HepG2 (cell line): Measurements from ENCODE around the gene XXYLT1. TPM values are rescaled to one million over a fixed set of nuclear protein-coding genes. Genes with fewer than 3 reads are reported as not detected.

Source experiments
- ATAC-seq: fragments of 200-7000 bp; cut with Tn5 transposase; 3 replicates; pipeline ENCODE4 v1.9.1; 2020; ENCODE audit warnings: mild to moderate bottlenecking, moderate library complexity
- BruUV-seq: library from RNA; stranded (reverse); fragments of 400-500 nt; replicated peaks from 2 replicates; lab custom pipeline; 2021; lab: Mats Ljungman, UMichigan
- CTCF ChIA-PET: fragments of 300-600 bp; formaldehyde crosslinking; extraction: SDS; loops from one replicate; lab custom pipeline; 2021; ENCODE audit warnings: low total read pairs, inconsistent platforms, low intra/inter-chr PET ratio; lab: Yijun Ruan, JAX
- POLR2A ChIA-PET: fragments of 350-600 bp; sonication (Branson Sonifier 250); formaldehyde crosslinking; loops from one replicate; lab custom pipeline; 2020; ENCODE audit warnings: antibody characterized with exemption, inconsistent platforms; lab: Yijun Ruan, JAX
- DNase-seq: peaks from one replicate; pipeline ENCODE4 v3.0.0-alpha.2; 2015; ENCODE audit warnings: low spot score
- FAIRE-seq: peaks from 3 replicates; lab custom pipeline; 2011; peaks lifted over from hg19 to GRCh38; lab: Jason Lieb, UNC
- H2AFZ ChIP-seq: one replicate; pipeline ENCODE4 v1.6.1; 2011; ENCODE audit warnings: low read length, inconsistent platforms
- H3K27ac ChIP-seq: fragments of 300-600 bp; 3 replicates; pipeline ENCODE4 v1.8.0; 2011; ENCODE audit warnings: mixed run types, mild to moderate bottlenecking, mixed read lengths, low read length, inconsistent platforms; ENCODE audit not compliant: insufficient read depth; ENCODE audit errors: extremely low read length
- H3K27me3 ChIP-seq, 2 experiments: fragments of 200-600 bp in 1 of 2; 2 replicates in 1 of 2; 3 replicates in 1 of 2; pipeline versions ENCODE4 v1.6.0 to v1.8.0; 2011; ENCODE audit warnings: low read length in 2 of 2, mild to moderate bottlenecking in 2 of 2, moderate library complexity in 2 of 2, inconsistent platforms in 1 of 2; ENCODE audit not compliant: insufficient read depth in 2 of 2, control insufficient read depth in 1 of 2
- H3K36me3 ChIP-seq, 2 experiments: fragments of 200-600 bp in 1 of 2; replicated peaks in 1 of 2; 2 replicates in 1 of 2; 3 replicates in 1 of 2; pipeline versions ENCODE4 v1.5.1 to v1.8.0; 2011; ENCODE audit warnings: low read length in 2 of 2, inconsistent platforms in 1 of 2; ENCODE audit not compliant: insufficient read depth in 2 of 2, control insufficient read depth in 1 of 2
- H3K4me1 ChIP-seq: 2 replicates; pipeline ENCODE4 v1.5.1; 2012; ENCODE audit warnings: low read length, inconsistent platforms; ENCODE audit not compliant: insufficient read depth
- H3K4me2 ChIP-seq: 2 replicates; pipeline ENCODE4 v1.6.0; 2011; ENCODE audit warnings: low read depth, low read length, inconsistent platforms
- H3K4me3 ChIP-seq, 3 experiments: fragments of 200-600 bp in 1 of 3; sonication (generic), shearing (Covaris generic) in 1 of 3; replicated peaks in 1 of 3; 2 replicates each; pipeline ENCODE4 v1.5.1; 2011 to 2016; ENCODE audit warnings: low read length in 3 of 3, inconsistent platforms in 2 of 3, low read depth in 2 of 3, mild to moderate bottlenecking in 2 of 3, control low read depth in 1 of 3, mixed read lengths in 1 of 3; ENCODE audit not compliant: insufficient read depth in 1 of 3
- H3K79me2 ChIP-seq: one replicate; pipeline ENCODE4 v1.6.1; 2011; ENCODE audit warnings: low read length, inconsistent platforms; ENCODE audit not compliant: insufficient read depth
- H3K9ac ChIP-seq: 2 replicates; pipeline ENCODE4 v1.6.0; 2011; ENCODE audit warnings: mild to moderate bottlenecking, low read depth, low read length, inconsistent platforms; ENCODE audit not compliant: insufficient read depth
- H3K9me3 ChIP-seq: 2 replicates; pipeline ENCODE4 v1.5.1; 2012; ENCODE audit warnings: mild to moderate bottlenecking, low read length
- H4K20me1 ChIP-seq: 2 replicates; pipeline ENCODE4 v1.6.0; 2011; ENCODE audit warnings: inconsistent platforms, mild to moderate bottlenecking, low read length, moderate library complexity; ENCODE audit not compliant: insufficient read depth
- ATF1 ChIP-seq: IDR thresholded peaks from 2 replicates; pipeline ENCODE4 v1.6.1; 2016; ENCODE audit warnings: mild to moderate bottlenecking, control low read depth
- HNRNPLL ChIP-seq: fragments of 200-400 bp; formaldehyde crosslinking; IDR thresholded peaks from 2 replicates; pipeline ENCODE4 v1.6.1; 2017; ENCODE audit warnings: mild to moderate bottlenecking, low read depth, low read length; ENCODE audit not compliant: poor library complexity, severe bottlenecking
- KAT2B ChIP-seq: fragments of 150-350 bp; IDR thresholded peaks from 2 replicates; pipeline ENCODE4 v1.6.1; 2014; ENCODE audit warnings: low read depth, low read length, borderline replicate concordance
- SOX13 ChIP-seq, 3 experiments: fragments of 450-650 bp in 1 of 3; sonication (generic) in 1 of 3; formaldehyde crosslinking in 1 of 3; IDR thresholded peaks in 2 of 3; conservative IDR thresholded peaks in 1 of 3; 2 replicates each; pipeline versions ENCODE4 v1.5.0 to v1.6.1; 2016 to 2020; ENCODE audit warnings: antibody characterized with exemption in 1 of 3, mild to moderate bottlenecking in 1 of 3, missing compliant biosample characterization in 1 of 3, missing genetic modification reagents in 1 of 3, moderate library complexity in 1 of 3
- ZNF10 ChIP-seq: sonication (generic); formaldehyde crosslinking; IDR thresholded peaks from 2 replicates; pipeline ENCODE4 v1.4.0; 2020; ENCODE audit warnings: mild to moderate bottlenecking, low read depth, missing genetic modification reagents, borderline replicate concordance
- ZNF337 ChIP-seq: sonication (generic); formaldehyde crosslinking; IDR thresholded peaks from 2 replicates; pipeline ENCODE4 v1.5.1; 2020; ENCODE audit warnings: missing genetic modification reagents, low read depth, mild to moderate bottlenecking, borderline replicate concordance
- ZNF549 ChIP-seq: sonication (generic); formaldehyde crosslinking; IDR thresholded peaks from 2 replicates; pipeline ENCODE4 v1.5.0; 2020; ENCODE audit warnings: missing genetic modification reagents
- ZNF660 ChIP-seq: sonication (generic); formaldehyde crosslinking; IDR thresholded peaks from 2 replicates; pipeline ENCODE4 v1.5.1; 2020; ENCODE audit warnings: mild to moderate bottlenecking, low read depth, missing genetic modification reagents, borderline replicate concordance
- ZNF878 ChIP-seq: sonication (generic); formaldehyde crosslinking; IDR thresholded peaks from 2 replicates; pipeline ENCODE4 v1.8.1; 2023; ENCODE audit warnings: mild to moderate bottlenecking, missing genetic modification reagents, moderate library complexity
- WGBS: methylation state at CpG from one replicate; pipeline ENCODE4 v1.1.6; 2017; ENCODE audit warnings: low lambda C conversion rate; 5-methylcytosine and 5-hydroxymethylcytosine counted together
- in situ Hi-C: cut with HindIII; loops from 2 replicates; pipeline ENCODE4 v1.10.0; 2017; ENCODE audit warnings: low pct_unique_long_range_greater_than_20kb; ENCODE audit not compliant: extremely low pct_ligation_motif_present
- intact Hi-C: fragments of 100-400 bp; cut with micrococcal nuclease; formaldehyde crosslinking; loops from one replicate; pipeline ENCODE4 v1.10.0; 2022; ENCODE audit not compliant: unreplicated experiment
- polyA plus RNA-seq, 8 experiments: library from polyadenylated mRNA; depleted of rRNA in 3 of 8; stranded (reverse) in 7 of 8; unstranded in 1 of 8; fragments of >200 nt; fragmentation: Illumina TruSeq in 4 of 8; extraction: Trizol in 4 of 8; gene quantifications; 2 replicates each; pipeline versions ENCODE4 v1.2.1 to v1.2.3, GENCODE V29; 2011 to 2016; ENCODE audit warnings: low read depth in 4 of 8, missing spikeins in 1 of 8, mixed read lengths in 1 of 8; ENCODE audit not compliant: insufficient read depth in 1 of 8
- total RNA-seq, 5 experiments: library from RNA; depleted of rRNA; stranded (reverse); fragments of >200 nt; fragmentation: Illumina TruSeq; extraction: Trizol; gene quantifications; 2 replicates each; pipeline ENCODE4 v1.2.3, GENCODE V29; 2016; ENCODE audit warnings: low read depth in 1 of 5
- TF ChIP-seq, protein P1 (sequence below): IDR thresholded peaks from 2 replicates; pipeline ENCODE4 v1.6.1; 2016; ENCODE audit warnings: mild to moderate bottlenecking
- TF ChIP-seq, protein P2 (sequence below): sonication (generic); formaldehyde crosslinking; IDR thresholded peaks from 2 replicates; pipeline ENCODE4 v1.4.0; 2020; ENCODE audit warnings: missing genetic modification reagents, borderline replicate concordance
- TF ChIP-seq, protein P3 (sequence below): sonication (generic); formaldehyde crosslinking; IDR thresholded peaks from 2 replicates; pipeline ENCODE4 v1.4.0; 2020; ENCODE audit warnings: missing genetic modification reagents
- TF ChIP-seq, protein P4 (sequence below): sonication (generic); formaldehyde crosslinking; IDR thresholded peaks from 2 replicates; pipeline ENCODE4 v1.4.0; 2020; ENCODE audit warnings: low read depth, missing genetic modification reagents
- TF ChIP-seq, protein P5 (sequence below): sonication (generic); formaldehyde crosslinking; IDR thresholded peaks from 2 replicates; pipeline ENCODE4 v1.9.0; 2021; ENCODE audit warnings: missing genetic modification reagents, borderline replicate concordance

Gene XXYLT1
- total and polyA plus RNA-seq, 2 of the 13 experiments (the other 11 are each of a cell fraction or from before 2014, with no cell fraction given): 17.7 to 19.0 TPM

DNA sequence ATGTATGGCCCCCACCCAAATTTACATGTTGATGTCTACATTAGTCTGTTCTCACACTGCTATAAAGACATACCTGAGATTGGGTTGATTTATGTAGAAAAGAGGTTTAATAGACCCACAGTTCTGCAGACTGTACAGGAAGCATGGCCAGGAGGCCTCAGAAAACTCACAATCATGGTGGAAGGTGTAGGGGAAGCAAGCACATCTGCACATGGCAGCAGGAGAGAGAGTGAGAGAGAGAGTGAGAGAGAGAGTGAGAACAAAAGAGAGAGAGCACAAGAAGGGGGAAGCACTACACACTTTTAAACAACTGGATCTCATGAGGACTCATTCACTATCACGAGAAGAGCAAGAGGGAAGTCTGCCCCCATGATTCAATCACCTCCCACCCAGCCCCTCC lies 130.5 kb downstream of the XXYLT1 start:
- Histone ChIP-seq H3K9me3 (no peaks in the 10 kb centered on the region; the same call in 1 of the 2 replicates), H2AFZ (no peak overlapping the region), H3K79me2 (no peaks in the 10 kb centered on the region), H3K36me3 (peaks cover 0 to 7% of the 10 kb centered on the region in 2 experiments; a peak in 1 of 5 replicates), H3K9ac (no peak overlapping the region), H4K20me1 (no peaks in the 10 kb centered on the region), H3K4me2 (no peak overlapping the region), H3K4me3 (no peak overlapping the region), H3K27ac (no peak overlapping the region), H3K4me1 (no peaks in the 10 kb centered on the region), H3K27me3 (no peaks in the 10 kb centered on the region)
- ChIA-PET CTCF (no interaction called here), POLR2A (no interaction called here)
- TF ChIP-seq HNRNPLL (no peak), ZNF337 (CRISPR knock-in tag) (no peak), SOX13 (IDR thresholded peaks at IDR 0.05) (no peak), SOX13 (CRISPR knock-in tag; conservative IDR thresholded peaks at IDR 0.05 in 1 of 2, IDR thresholded peaks at IDR 0.05 in 1 of 2) (no peak), ATF1 (CRISPR knock-in tag) (no peak), KAT2B (no peak), ZNF878 (CRISPR knock-in tag) (no peak), ZNF10 (CRISPR knock-in tag) (no peak), ZNF549 (CRISPR knock-in tag) (no peak), ZNF660 (no peak)
- TF ChIP-seq, protein P1, sequence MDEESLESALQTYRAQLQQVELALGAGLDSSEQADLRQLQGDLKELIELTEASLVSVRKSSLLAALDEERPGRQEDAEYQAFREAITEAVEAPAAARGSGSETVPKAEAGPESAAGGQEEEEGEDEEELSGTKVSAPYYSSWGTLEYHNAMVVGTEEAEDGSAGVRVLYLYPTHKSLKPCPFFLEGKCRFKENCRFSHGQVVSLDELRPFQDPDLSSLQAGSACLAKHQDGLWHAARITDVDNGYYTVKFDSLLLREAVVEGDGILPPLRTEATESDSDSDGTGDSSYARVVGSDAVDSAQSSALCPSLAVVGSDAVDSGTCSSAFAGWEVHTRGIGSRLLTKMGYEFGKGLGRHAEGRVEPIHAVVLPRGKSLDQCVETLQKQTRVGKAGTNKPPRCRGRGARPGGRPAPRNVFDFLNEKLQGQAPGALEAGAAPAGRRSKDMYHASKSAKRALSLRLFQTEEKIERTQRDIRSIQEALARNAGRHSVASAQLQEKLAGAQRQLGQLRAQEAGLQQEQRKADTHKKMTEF: no peak
- TF ChIP-seq, protein P2, sequence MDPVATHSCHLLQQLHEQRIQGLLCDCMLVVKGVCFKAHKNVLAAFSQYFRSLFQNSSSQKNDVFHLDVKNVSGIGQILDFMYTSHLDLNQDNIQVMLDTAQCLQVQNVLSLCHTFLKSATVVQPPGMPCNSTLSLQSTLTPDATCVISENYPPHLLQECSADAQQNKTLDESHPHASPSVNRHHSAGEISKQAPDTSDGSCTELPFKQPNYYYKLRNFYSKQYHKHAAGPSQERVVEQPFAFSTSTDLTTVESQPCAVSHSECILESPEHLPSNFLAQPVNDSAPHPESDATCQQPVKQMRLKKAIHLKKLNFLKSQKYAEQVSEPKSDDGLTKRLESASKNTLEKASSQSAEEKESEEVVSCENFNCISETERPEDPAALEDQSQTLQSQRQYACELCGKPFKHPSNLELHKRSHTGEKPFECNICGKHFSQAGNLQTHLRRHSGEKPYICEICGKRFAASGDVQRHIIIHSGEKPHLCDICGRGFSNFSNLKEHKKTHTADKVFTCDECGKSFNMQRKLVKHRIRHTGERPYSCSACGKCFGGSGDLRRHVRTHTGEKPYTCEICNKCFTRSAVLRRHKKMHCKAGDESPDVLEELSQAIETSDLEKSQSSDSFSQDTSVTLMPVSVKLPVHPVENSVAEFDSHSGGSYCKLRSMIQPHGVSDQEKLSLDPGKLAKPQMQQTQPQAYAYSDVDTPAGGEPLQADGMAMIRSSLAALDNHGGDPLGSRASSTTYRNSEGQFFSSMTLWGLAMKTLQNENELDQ (CRISPR knock-in tag): no peak
- TF ChIP-seq, protein P3, sequence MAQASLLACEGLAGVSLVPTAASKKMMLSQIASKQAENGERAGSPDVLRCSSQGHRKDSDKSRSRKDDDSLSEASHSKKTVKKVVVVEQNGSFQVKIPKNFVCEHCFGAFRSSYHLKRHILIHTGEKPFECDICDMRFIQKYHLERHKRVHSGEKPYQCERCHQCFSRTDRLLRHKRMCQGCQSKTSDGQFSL (CRISPR knock-in tag): no peak
- TF ChIP-seq, protein P4, sequence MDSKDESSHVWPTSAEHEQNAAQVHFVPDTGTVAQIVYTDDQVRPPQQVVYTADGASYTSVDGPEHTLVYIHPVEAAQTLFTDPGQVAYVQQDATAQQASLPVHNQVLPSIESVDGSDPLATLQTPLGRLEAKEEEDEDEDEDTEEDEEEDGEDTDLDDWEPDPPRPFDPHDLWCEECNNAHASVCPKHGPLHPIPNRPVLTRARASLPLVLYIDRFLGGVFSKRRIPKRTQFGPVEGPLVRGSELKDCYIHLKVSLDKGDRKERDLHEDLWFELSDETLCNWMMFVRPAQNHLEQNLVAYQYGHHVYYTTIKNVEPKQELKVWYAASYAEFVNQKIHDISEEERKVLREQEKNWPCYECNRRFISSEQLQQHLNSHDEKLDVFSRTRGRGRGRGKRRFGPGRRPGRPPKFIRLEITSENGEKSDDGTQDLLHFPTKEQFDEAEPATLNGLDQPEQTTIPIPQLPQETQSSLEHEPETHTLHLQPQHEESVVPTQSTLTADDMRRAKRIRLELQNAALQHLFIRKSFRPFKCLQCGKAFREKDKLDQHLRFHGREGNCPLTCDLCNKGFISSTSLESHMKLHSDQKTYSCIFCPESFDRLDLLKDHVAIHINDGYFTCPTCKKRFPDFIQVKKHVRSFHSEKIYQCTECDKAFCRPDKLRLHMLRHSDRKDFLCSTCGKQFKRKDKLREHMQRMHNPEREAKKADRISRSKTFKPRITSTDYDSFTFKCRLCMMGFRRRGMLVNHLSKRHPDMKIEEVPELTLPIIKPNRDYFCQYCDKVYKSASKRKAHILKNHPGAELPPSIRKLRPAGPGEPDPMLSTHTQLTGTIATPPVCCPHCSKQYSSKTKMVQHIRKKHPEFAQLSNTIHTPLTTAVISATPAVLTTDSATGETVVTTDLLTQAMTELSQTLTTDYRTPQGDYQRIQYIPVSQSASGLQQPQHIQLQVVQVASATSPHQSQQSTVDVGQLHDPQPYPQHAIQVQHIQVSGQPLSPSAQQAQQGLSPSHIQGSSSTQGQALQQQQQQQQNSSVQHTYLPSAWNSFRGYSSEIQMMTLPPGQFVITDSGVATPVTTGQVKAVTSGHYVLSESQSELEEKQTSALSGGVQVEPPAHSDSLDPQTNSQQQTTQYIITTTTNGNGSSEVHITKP (CRISPR knock-in tag): no peak
- TF ChIP-seq, protein P5, sequence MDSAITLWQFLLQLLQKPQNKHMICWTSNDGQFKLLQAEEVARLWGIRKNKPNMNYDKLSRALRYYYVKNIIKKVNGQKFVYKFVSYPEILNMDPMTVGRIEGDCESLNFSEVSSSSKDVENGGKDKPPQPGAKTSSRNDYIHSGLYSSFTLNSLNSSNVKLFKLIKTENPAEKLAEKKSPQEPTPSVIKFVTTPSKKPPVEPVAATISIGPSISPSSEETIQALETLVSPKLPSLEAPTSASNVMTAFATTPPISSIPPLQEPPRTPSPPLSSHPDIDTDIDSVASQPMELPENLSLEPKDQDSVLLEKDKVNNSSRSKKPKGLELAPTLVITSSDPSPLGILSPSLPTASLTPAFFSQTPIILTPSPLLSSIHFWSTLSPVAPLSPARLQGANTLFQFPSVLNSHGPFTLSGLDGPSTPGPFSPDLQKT (CRISPR knock-in tag): no peak
- intact Hi-C loops (no loop called here), in situ Hi-C loops (no loop called here)
- DNase-seq: no peak
- no peak for FAIRE-seq
- BruUV-seq: no TSS peak
- WGBS: 91% methylated on average over 1 of the region's 1 CpG
- no peak for ATAC-seq
